NT2/D1 (cell line): ENCODE data around the gene RTP5.

ENCODE experiments used
- SUZ12 ChIP-seq: IDR thresholded peaks from 2 replicates; pipeline ENCODE4 v1.6.1; 2011; ENCODE audit not compliant: insufficient read length, insufficient read depth; ENCODE audit errors: extremely low read depth
- YY1 ChIP-seq: IDR thresholded peaks from 2 replicates; pipeline ENCODE4 v1.6.1; 2011; ENCODE audit not compliant: insufficient read length, insufficient read depth
- ZNF274 ChIP-seq: IDR thresholded peaks from 2 replicates; pipeline ENCODE4 v1.6.1; 2011; ENCODE audit warnings: mild to moderate bottlenecking, low read depth, low read length

- no peak for TF ChIP-seq ZNF274
- TF ChIP-seq YY1, result no peak
- no peak for TF ChIP-seq SUZ12
Measured at GRCh38 chr2:241888641-241889040, 19.1 kb downstream of the RTP5 start.
